Mesodermal cell (in vitro differentiated cells): Measurements from ENCODE around the gene RBFOX2.

Source experiments
- H3K27ac ChIP-seq: 2 replicates; pipeline ENCODE4 v1.7.0; 2013; ENCODE audit warnings: mild to moderate bottlenecking, low read depth, low read length, moderate library complexity; ENCODE audit not compliant: severe bottlenecking
- H3K36me3 ChIP-seq: 2 replicates; pipeline ENCODE4 v1.7.1; 2013; ENCODE audit warnings: mild to moderate bottlenecking, low read length, moderate library complexity; ENCODE audit not compliant: control insufficient read depth, insufficient read depth
- H3K4me1 ChIP-seq: one replicate; pipeline ENCODE4 v1.7.1; 2013; ENCODE audit warnings: mild to moderate bottlenecking, low read length; ENCODE audit not compliant: insufficient read depth, control insufficient read depth, poor library complexity, severe bottlenecking
- H3K4me3 ChIP-seq: 2 replicates; pipeline ENCODE4 v1.7.0; 2013; ENCODE audit warnings: low read length, control low read depth, mild to moderate bottlenecking; ENCODE audit not compliant: insufficient read depth, poor library complexity, severe bottlenecking; ENCODE audit errors: extremely low read depth
- H3K9me3 ChIP-seq: 2 replicates; pipeline ENCODE4 v1.7.1; 2013; ENCODE audit warnings: mild to moderate bottlenecking, low read length, moderate library complexity; ENCODE audit not compliant: control insufficient read depth
- WGBS, 2 experiments: methylation state at CpG; one replicate each; pipeline ENCODE4 v1.1.5; 2013; ENCODE audit warnings: missing lambda C conversion rate in 2 of 2; ENCODE audit not compliant: insufficient coverage in 2 of 2; 5-methylcytosine and 5-hydroxymethylcytosine counted together

Gene RBFOX2

DNA sequence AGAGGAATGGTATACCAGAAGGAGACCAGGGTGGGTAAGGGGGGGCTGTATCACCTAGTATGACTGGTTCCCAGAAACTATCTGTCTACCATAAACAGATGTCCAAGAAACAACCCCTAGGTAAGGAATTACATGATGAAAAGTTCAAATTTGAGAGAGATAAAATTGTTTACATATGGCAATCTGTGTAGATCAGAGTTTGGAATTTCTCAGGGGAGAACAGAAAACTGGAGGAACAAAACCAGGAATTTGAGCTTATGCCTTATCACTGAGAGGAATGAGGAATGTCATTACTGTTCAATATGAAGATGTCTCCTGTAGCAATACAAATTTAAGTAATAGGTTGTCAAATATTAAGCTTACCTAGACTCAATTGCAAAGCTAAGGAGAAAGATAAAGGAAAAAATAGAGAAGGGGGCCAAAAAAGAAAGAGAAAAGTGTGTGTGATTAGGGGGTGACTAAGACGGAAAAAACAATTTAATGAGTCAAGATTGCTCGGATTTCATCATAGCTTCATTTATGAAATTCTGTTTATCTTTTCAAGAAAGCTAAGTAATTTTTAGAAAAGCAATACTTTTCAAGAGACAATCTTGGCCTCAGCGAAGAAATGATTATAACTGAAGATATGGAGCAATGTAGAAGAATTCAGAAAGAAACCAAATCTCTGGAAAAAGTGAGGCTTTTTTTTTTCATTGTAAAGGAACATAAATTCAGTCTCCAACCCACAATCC lies 193.2 kb downstream of the RBFOX2 start:
- 100% methylated on average over 1 of the region's 3 CpGs; no CpG with 5 or more reads in 1 of the 2 experiments for WGBS, 2 experiments
- H3K36me3 ChIP-seq = peaks cover 18% of the 10 kb centered on the region
- H3K4me1 ChIP-seq = peaks cover 37% of the 10 kb centered on the region
- peak overlapping the region; percentile 19 for H3K4me3 ChIP-seq
- no peaks in the 10 kb centered on the region for H3K9me3 ChIP-seq
- H3K27ac ChIP-seq = peak overlapping the region; percentile 88

DNA sequence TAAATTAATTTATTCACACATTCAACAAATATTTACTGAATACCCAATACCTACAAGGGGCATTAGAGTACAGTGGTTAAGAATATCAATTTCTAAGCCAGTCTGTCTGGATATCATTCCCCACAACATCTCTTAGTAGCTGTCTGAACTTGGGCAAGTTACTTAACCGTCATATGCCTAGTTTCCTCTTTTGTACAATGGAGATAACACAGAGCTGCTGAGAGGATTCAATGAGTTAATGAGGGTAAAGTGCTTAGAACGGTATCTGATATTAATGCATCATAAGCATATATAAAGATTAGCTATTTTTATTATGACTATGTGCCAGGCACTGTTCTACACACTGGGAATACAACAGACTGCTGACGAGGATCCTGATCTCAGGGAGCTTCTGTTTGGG lies 194.6 kb downstream of the RBFOX2 start:
- Histone ChIP-seq H3K4me3 (no peak overlapping the region), H3K27ac (no peak overlapping the region), H3K4me1 (peaks cover 37% of the 10 kb centered on the region), H3K36me3 (peaks cover 18% of the 10 kb centered on the region), H3K9me3 (no peaks in the 10 kb centered on the region)
- 100% methylated on average over 1 of the region's 3 CpGs; no CpG with 5 or more reads in 1 of the 2 experiments for WGBS, 2 experiments

DNA sequence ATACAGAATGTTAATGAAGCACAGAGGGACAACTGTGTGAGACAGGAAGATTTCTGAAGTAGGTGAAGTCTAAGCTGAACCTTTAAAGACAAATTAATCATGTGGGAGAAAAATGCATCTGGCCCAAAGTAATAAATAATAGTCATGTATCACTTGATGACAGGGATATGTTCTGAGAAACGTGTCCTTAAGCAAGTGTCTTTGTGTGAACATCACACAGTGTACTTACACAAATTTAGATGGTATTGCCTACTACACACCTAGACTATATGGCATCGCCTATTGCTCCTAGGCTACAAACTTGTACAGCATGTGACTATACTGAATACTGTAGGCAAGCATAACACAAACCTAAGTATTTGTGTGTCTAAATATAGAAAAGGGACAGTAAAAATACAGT lies 198.3 kb downstream of the RBFOX2 start:
- WGBS, 2 experiments = 100% methylated on average over 1 of the region's 2 CpGs; no CpG with 5 or more reads in 1 of the 2 experiments

DNA sequence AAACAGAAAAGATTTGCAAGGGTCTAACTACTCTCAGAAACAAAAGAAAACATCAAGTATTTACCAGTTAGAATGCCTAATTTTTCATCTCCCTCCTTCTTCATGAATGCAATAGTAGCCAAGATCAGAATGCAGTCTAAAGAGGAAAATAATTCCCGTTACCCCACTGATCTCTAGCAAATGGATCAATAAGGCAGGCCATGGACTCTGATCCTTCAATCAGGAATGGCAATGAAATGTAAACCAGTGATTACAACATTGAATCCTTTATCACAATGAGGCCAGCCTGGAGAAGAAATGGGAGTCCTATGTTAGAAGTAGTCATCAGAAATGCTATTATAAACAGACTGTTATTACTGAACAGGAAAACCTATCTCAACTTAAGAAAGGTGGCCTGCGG lies 204.4 kb downstream of the RBFOX2 start:
- Histone ChIP-seq H3K4me1 (peaks cover 7% of the 10 kb centered on the region), H3K9me3 (no peaks in the 10 kb centered on the region), H3K27ac (no peak overlapping the region), H3K4me3 (no peak overlapping the region), H3K36me3 (peaks cover 25% of the 10 kb centered on the region)
- WGBS, 2 experiments = no CpG with 5 or more reads among the region's 2 CpGs

More for the DNA sequence above, 198.3 kb downstream of the RBFOX2 start:
- peaks cover 28% of the 10 kb centered on the region for H3K36me3 ChIP-seq
- H3K9me3 ChIP-seq = no peaks in the 10 kb centered on the region
- H3K4me3 ChIP-seq = no peak overlapping the region
- H3K27ac ChIP-seq = no peak overlapping the region
- H3K4me1 ChIP-seq = peaks cover 21% of the 10 kb centered on the region

- no CpG with 5 or more reads among the region's 1 CpG for WGBS, 2 experiments
- H3K4me3 ChIP-seq = no peak overlapping the region
- no peak overlapping the region for H3K27ac ChIP-seq
- no peaks in the 10 kb centered on the region for H3K4me1 ChIP-seq
- H3K36me3 ChIP-seq = peaks cover 34% of the 10 kb centered on the region
- no peaks in the 10 kb centered on the region for H3K9me3 ChIP-seq
Measured at GRCh38 chr22:35821654-35822053, 207.0 kb downstream of the RBFOX2 start.

DNA sequence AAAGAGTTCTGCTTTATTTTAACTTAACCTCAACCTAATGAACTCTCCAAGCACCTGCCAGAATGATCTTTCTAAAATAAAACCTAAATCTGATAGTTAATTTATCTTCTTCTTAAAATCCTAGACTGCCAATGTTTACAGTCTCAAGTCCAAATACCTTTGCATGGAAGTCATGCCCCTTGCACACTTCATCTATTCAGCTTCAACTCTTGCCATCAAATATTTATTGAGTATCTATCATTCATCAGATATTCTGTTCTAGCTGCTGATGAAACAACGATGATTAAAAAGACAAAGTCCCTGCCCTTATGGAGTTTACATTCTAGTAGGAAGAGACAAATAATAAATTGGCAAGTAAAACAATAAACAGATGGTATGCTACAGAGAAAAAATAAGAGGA lies 209.2 kb downstream of the RBFOX2 start:
- no peaks in the 10 kb centered on the region for H3K4me1 ChIP-seq
- no peak overlapping the region for H3K4me3 ChIP-seq
- H3K36me3 ChIP-seq = peaks cover 23% of the 10 kb centered on the region
- 80% methylated on average over 1 of the region's 1 CpG; no CpG with 5 or more reads in 1 of the 2 experiments for WGBS, 2 experiments
- H3K27ac ChIP-seq = no peak overlapping the region
- no peaks in the 10 kb centered on the region for H3K9me3 ChIP-seq

DNA sequence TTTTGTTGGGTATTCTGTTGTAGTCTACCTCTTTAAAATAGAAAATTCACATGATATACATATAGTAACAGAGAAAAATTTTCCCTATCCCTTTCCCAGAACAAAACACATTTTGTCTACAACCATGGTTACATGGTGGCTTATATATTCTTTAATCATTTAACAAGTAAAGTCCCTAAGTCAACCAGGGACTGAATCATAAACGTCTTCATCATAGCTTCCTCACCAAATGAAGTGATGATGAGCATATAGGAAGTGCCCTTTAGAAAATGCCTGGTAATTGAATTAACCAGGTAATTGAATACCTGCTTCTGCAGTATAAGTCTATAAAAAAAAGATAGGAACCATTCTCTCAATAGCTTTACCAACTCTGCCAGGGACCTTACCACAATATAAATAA lies 209.7 kb downstream of the RBFOX2 start:
- no CpG with 5 or more reads among the region's 1 CpG for WGBS, 2 experiments
- Histone ChIP-seq H3K9me3 (no peaks in the 10 kb centered on the region), H3K4me1 (no peaks in the 10 kb centered on the region), H3K4me3 (no peak overlapping the region), H3K27ac (no peak overlapping the region), H3K36me3 (peaks cover 23% of the 10 kb centered on the region)

DNA sequence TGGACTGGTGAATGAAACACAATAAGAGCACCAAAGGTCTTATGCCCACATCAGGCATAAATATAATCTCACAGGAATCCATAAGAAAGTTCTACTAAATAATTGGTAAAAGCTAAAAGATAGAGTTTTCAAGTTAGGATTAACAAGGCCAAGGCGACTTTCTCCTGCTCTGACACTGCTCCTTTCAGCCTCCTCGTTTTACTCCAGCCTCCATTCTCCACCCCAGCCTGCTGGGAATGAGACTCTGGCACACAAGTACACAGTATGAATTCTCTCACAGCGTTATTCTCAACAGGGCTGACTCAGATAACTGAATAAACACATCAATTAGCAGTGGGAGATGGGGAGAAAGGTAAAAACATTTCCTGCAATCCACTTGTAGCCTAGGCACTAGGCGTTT lies 216.0 kb downstream of the RBFOX2 start:
- Histone ChIP-seq H3K9me3 (peaks cover 9% of the 10 kb centered on the region), H3K4me3 (no peak overlapping the region), H3K27ac (no peak overlapping the region), H3K36me3 (peaks cover 63% of the 10 kb centered on the region), H3K4me1 (no peaks in the 10 kb centered on the region)
- 92 to 100% methylated on average over 1 to 2 of the region's 4 CpGs for WGBS, 2 experiments

- Histone ChIP-seq H3K4me1 (no peaks in the 10 kb centered on the region), H3K36me3 (peaks cover 65% of the 10 kb centered on the region), H3K27ac (no peak overlapping the region), H3K4me3 (no peak overlapping the region), H3K9me3 (peaks cover 9% of the 10 kb centered on the region)
- 94 to 100% methylated on average over 2 to 3 of the region's 3 CpGs for WGBS, 2 experiments
Measured at GRCh38 chr22:35811670-35812069, 217.0 kb downstream of the RBFOX2 start.

DNA sequence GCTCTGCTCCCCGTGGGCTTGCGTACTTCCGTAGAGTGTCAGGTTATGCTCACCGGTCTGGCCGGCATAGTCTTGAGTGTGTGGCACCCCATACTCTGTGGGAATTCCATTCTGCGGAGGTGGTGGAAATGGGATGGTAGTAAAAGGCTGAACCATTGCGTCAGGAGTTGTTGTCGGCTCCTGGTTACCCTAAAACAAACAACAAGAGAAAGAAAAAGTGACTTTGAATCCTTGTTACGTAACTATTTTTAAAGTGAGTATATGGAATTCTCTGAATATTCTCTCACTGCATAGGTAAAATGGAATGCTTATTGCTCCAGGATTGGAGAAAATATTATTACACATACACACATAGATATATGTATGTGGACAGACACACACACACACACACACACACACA lies 218.8 kb downstream of the RBFOX2 start:
- Histone ChIP-seq H3K27ac (no peak overlapping the region), H3K4me1 (no peaks in the 10 kb centered on the region), H3K9me3 (peaks cover 13% of the 10 kb centered on the region), H3K36me3 (peaks cover 81% of the 10 kb centered on the region), H3K4me3 (no peak overlapping the region)
- WGBS, 2 experiments = 97 to 100% methylated on average over 5 of the region's 9 CpGs

- 100% methylated on average over 1 of the region's 2 CpGs for WGBS, 2 experiments
- Histone ChIP-seq H3K4me3 (no peak overlapping the region), H3K4me1 (no peaks in the 10 kb centered on the region), H3K9me3 (peaks cover 13% of the 10 kb centered on the region), H3K27ac (no peak overlapping the region), H3K36me3 (peaks cover 75% of the 10 kb centered on the region)
Measured at GRCh38 chr22:35808377-35808776, 220.2 kb downstream of the RBFOX2 start.
